IPS-NIHi11 (cell line): ENCODE results near the gene MAL.

Experiments used
- DNase-seq: peaks from one replicate; pipeline ENCODE4 v3.0.0; 2012; ENCODE audit warnings: mixed read lengths, low spot score

Gene MAL

DNA sequence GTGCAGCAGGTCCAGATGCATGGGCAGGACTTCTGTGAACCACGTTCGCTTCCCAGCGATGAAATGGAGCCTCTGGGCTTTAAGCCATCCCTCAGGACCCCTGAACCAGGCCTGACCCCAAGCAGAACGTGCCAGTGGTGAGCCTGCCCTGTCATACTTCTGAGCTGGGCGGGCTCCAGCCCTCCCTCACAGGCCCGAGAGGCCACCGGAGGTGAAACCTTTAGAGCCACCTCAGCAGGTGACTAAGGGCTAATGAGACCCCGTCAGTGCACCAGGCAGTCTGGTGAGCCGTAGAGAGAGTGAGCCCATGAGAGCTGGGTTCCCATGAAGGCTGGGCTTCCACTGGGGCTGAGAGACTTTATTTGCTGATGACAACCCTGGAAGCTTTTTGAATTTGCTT is 8.9 kb upstream of the MAL start:
- DNase-seq, result no peak

DNA sequence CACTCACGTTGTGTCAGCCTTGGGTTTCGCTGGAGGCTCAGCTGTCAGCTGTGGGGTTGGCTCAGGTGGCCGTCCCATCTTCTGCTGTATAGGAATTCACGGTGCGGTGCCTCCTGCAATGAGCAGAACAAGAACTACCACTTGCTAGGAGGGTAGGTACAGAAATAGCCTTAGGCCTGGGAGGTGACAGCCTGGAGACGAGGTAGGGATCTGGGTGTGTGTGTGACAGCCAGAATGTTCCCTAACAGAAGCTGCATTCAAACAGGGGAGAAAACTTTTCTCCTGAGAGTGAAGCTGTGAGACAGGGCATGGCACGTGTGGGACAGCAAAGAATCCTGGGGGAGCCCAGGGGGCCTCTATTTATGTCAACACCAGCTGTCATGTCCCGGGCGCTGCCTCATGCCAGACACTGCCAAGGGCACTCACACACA is 8.4 kb upstream of the MAL start:
- no peak for DNase-seq

DNA sequence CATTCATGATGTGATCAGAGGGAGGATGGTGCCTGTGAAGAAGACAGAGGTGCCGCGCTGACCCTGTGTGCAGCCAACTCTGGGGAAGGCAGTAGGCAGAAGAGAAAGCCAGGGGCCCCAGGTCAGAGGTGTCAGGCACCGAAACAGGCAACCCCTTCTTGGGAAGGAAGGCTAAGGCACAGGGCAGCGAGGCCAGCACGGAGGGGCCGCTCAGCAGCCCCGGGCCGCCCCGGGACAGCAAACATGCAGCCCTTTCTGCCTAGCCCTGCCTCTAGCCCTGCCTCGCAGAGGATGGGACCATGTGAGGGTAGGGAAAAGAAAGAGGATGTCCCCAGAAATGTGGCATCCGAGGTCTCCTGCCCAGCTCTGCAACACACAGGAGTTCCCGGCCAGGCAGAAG is 7.7 kb upstream of the MAL start:
- DNase-seq, result no peak

DNA sequence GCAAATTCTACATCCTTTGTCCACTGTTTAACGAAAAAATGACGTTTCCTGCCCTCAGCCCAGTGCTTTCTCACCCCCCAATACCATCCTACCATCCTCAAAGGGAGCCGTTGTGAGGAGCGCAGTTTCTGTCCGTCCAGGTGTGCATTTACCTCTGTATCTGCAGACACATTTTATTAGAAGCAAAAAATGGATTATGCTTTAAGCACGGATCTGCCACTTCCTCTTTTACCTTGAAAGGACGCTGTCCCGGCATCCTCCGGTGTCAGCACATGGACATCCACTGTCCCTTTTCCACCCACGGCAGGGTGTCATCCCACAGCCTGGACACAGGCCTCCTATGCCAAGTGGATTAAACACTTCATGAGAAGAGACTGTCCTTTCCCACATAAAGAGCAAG is 7.2 kb upstream of the MAL start:
- no peak for DNase-seq

DNA sequence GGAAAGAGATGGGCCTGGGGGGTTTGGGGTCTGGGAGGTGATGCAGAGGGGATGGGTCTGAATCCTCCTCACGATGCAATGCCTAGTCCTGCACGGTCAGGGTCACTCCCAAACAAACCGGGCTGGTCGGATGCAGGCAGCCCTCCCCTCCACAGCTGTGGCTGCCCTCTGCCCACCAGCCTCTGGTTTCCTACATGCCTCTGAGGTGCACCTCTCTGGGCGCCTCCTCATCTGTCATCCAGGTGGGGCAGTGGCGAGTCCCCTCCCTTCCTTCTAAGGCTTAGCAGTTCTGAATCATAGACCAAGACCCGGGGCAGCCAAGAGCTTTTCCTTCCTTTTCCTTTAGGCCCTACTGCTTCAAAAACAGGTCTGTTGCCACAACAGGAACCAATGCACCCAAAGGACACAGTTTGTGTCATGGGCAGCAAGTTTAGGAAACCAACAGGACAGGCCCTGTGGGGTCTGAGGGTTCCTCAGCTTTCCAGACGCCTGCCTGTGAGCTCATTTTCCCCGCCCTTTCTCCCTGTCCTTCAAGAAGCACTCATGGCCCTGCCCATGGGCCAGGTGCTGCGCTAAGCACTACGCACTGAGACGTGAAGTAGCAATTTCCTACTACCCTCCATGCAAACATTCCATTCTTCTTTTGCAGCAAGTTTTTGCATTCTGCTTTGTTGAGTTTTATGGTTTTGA is 6.5 kb upstream of the MAL start:
- no peak for DNase-seq

DNA sequence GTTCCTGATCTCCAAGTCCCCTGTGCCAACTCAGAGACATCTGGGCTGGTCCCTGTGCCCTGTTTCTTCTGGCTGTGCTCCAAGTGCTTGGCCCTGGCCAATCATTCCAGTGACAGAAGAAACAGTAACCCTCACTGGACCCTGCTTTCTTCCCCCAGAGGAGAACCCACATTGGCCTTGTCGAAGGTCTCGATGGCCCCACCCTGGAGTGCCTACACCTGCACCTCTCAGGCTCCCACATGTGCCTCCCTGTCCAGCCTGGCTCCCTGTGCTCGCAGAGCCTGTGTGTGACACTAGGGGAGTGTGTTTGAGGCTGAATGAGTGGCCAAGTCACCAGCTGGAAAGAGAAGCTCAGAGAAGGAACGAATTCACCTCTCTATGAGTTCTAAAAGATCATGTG is 5.9 kb upstream of the MAL start:
- no peak for DNase-seq

DNA sequence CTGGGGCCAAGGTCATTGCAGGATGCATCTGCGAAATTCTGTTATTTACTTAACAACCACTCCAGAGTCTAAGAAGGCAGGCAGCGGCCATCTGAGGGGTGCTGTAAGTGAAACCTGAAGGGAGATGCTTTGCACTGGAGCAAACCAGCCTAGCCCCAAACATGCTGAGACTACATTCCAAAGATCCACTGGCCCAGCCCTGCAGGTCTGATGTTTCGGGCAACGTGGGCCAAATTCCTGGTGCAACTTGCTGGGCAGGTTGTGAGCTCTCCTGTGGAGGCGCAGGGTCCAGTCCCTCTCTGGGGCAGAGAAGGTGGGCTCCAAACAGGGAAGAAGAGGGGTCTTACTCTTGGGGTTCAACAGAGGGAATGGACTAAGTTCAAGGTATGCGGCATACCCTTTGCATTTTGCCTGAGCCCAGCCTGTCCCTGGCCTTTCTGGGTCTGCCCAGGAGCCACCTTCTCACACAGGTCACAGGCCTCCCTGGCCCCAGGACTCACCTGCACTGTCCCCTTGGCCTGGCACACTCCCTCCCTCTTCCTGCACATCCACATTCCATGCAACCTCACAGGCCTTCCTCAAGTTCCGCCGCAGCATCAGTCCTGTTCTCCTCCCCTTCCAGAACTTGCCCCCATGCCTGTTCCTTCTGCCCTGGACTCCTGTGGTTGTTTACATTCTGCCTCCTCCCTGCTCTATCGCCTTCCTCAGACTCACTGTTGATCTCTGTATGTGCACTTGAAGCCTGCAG is 5.1 kb upstream of the MAL start:
- no peak for DNase-seq

DNA sequence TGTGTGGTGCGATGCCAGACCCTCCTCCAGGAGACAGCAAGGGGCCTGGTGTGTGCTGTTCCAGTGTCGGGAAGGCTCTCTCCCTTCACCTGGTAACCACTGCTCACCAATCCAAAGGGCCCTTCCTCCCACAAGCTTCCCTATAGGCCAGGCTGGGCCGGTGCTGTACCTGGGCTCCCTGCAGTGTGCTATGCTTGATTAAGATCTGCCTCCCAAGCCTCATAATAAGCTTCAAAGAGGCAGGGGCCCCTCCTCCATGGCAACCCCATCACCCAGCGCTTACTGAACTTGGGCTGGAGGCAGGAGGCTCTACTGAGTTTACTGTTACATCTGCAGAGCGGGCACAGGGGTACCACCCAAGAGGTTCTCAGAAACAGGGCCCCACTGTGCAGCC is 4.5 kb upstream of the MAL start:
- no peak for DNase-seq

DNA sequence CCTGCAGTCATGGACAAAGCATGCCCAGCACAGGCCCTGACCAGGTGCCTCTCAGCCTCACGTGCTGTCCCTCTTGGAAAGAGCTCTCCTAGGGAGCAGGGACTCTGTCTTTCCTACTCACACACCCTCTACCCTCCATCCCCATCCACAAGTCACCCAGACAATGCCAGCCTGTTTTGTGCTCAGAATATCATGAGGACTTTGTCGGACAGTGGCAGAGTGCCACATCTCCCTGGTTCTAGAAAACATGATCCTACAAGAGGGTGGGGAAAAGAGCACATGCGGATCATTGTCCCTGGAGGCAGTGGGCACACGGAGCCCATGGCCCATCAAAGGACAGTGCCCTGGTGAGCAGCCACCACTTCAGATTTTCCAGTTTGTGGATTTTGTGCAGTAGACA is 3.7 kb upstream of the MAL start:
- no peak for DNase-seq

DNA sequence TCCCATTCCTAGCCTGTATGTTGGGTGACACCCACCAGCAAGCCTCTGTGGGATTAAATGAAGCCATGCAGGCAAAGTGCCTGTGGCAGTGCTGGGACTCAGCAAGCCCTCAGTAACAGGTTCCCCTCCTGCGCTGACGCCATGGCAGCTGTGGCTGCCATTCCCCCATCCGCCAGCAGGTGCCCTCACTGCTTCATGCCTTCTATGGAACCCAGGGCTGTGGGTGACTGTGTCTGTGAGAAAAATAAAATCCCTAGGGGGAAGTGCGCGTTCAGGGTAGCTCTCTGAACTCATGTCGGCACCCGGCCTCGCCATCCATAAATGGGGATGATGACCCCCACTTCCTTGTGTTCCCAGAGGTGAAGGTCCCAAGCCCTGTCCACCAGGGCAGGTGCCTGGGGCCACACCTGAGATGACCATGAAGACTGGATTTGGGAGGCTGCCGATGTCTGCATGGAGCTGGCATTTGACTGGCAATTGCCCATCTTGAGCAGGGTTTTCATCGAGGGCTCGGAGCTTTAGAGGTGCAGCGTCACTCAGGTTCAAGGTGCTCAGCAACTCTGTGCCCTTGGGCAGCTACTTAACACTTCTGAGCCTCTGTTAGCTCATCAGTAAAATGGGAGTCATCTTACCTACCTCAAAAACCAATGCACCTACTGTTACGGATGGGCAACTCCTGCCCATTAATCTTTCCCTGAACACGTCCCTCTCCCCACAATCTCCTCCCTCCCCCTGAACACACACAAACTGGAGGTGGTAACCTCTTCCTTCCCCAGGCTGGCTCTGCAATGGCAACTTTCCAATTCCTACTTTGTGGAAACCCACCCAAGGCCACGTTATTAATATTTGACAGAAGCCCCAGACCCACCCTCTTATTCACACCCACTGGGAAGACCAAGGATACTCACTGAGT is 2.9 kb upstream of the MAL start:
- peak; percentile 74 for DNase-seq

DNA sequence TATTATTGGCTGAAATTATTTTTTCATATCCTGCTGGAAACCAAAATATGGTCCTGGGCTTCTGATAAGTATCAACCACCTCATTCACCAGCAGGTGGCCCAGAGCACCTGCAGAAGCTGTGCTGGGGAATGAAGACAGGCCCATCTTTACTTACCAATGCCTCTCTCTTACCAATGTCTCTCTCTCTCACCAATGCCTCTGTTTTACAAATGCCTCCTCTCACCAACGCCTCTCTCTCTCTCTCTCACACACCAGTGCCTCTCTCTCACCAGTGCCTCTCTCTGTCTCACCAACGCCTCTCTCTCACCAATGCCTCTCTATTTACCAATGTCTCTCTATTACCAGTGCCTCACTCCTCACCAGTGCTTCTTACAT is 2.3 kb upstream of the MAL start:
- DNase-seq, result no peak

DNA sequence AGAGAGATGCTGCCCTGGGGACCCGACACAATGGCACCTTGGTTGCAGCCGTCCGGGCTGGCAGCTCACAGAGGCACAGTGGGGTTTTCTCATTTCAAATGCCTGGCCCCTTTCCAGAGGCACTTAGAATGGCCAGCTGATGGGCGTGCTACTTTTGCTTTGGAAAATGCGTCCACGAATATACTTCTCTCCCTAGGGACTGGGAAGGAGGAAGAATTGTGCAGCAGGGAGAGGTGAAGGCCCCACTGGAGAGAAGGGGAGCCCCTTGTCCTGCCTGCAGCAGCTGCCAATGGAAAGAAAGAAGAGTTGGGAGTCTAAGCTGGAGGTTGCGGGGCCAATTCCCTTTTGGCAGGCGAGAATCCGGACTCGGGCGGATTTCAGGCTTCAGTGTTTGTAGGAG is 1.1 kb upstream of the MAL start:
- DNase-seq, result no peak

DNA sequence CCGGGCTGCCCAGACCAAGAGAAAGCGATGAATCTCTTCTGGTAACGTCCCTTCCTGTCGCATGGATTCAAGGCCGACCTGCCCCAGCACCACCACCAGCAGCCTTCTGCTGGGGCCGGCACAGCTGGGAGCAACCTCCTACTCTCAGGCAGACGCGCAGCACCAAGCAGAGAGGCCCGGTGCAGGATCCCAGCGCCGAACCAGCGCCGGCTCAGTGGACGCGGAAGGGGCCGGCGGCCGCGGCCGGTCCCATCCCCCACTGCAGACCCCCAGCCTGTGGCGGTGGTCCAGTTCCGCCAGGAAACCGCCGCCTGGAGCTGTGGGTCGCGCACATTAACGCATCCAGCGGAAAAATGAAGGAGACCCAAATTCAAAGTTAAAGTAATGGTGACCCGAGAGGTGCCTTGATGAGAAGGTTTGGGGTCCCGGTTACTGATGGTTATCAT is 525 bp upstream of the MAL start:
- no peak for DNase-seq

DNA sequence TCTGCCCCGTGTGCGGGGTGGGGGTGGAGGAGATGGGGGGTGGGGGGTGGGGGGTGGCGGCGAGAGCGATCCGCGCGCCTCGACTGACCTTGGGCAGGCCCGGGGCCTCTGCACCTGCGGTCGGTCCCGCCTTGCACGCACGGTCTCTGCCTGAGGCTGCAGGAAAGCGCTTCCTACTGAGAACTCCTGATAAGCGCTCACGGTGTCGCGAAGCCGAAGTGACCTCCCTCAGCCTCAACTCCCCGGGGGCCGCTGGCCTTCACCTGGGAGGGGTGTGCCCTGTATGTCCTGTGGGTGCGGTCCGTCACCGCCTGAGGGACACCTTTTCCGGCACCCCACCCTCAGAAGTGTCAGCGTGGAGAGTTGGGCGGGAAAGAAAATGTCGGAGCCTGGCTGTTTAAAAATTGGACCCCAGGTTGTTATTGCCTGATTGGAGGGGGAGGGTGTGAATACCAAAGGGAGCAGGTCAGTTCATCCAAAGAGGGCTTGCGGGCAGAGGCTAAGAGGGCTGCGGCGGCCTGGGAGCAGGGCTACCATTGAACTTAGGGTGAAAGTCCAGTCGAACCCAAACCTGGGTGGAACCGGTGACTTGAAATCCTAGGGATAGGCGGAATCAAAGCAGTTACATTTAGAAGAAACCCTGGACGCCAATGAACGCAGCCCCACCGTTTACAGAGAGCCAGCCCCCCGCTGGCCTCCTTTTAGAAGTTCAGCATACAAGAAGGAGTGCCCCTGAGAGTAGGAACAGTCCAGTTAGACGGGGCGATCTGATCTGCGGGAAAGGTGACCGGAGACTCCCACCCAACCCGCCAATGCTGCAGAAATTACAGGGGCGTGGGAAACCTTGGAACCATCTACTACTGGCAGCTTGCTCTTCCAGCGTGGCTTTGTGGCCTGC is 1.2 kb downstream of the MAL start:
- DNase-seq, result no peak

DNA sequence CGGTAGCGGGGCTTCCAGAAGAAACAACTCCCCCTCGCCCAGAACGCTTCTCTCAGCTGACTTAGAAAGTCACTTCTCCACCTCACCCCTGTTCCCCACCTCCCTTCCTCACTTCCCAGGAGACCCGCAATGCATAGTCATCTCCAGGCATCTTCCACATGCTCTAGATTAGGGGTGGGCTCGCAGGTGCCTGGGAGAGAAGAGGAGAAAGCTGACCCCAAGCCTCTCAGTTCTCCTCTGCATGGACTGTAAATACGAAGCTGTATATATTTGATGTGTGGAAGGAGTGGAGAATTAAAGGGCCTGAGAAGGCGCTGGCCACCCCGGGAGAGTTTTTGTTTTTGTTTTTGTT is 1.8 kb downstream of the MAL start:
- no peak for DNase-seq

DNA sequence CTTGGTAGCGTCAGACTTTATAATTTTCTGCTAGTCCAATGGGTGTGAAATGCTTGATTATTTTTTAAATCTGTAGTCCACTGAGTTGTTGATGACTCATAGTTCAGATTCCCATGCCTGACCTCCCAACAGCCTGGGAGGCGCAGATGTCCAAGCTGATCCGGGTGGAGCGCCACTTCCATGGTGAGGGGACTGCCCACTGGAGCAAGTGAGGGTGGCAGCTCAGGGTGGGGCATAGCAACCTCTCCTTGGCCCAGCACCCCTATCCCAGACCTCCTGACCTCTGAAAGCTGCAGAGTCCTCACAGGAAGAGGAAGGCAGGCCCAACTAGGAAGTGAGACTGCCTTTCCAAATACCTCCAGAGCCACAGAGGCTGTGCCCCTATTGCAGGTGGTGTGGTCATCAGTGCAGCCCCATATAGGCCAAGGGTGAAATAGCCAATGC is 4.4 kb downstream of the MAL start:
- DNase-seq, result no peak

DNA sequence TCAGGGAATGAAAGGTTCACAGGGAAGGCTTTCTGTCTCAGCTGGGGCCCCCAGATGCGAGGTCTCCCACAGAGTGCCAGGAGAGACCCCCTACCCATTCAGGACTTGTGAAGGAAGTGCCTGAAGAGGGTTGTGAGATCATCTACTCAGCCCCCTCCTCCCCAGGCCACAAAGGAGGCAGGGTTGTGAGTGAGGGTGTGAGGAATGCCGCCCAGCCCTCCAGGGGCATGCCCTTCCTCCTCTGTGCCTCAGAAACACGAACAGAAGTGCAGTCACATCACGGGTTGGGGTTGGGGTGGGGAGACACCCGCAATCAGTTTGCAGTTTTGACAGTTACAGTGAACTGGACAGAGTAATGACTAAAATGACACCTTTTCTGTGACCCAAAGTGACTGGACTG is 5.0 kb downstream of the MAL start:
- no peak for DNase-seq

DNA sequence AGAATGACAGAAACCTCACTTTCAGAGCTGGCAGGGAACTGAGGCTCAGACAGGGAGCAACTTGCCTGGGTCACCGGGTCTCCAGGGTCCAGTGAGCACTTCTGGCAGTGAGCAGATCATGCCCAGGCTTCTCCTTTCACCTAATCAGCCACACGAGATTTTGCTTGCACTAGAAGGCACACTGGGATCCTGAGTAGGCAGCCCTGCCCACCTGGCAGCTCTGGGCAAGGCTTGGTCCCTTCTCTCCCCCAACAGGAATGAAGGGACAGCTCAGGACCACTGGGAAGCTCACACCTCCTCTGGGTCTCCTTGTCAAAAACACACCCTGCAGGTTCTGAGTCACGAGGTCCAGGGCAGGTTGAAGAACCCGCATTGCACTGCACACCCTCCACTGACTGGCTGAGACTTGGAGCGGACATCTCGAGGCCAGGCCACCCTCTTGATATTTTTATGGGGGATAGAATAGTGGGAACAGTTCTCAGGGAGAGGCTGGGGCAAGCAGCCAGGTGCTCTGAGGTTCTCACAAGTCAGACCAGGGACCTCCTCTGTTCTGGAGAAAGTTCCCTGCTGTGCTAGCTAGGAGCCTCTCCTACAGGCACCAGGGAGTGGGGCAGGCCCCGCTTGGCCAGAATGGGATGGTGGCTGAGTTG is 5.7 kb downstream of the MAL start:
- no peak for DNase-seq

DNA sequence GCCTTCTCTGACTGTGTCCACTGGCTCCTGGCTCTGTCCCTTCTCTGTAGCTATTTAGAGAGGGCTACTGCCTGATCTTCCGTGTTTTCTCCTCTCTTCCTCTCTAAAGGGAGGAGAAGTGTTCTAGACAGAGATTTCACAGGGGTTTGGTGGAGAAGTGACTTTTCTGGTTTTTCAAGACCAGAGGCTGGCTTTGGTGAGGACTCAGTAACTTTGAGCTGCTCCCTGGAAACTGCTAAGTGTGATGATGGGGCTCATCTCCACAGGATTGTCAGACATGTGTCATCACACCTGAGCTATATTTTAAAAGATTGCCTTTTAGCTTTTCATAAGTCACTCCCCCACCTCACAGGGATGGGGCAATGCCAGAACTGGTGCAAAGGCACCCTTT is 6.2 kb downstream of the MAL start:
- no peak for DNase-seq

DNA sequence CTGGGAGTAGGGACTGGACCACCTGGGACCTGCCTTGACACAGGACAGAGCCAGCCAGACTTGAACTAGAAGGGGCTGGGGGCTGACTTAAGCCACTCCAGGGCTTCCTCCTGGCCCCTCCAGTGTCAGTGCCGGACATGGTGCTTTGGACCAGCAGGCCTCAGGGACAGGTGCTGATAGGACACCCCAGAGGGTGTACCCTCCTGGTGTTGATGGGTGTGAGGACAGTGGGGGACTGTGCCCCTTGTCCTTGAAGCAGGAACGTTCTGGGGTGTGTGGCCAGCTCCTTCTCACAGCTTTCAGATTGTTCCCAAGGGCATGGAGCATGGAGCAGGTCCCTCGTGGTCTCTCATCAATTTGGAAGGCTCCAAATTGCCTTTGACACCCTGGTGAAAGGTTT is 6.8 kb downstream of the MAL start:
- DNase-seq, result no peak

DNA sequence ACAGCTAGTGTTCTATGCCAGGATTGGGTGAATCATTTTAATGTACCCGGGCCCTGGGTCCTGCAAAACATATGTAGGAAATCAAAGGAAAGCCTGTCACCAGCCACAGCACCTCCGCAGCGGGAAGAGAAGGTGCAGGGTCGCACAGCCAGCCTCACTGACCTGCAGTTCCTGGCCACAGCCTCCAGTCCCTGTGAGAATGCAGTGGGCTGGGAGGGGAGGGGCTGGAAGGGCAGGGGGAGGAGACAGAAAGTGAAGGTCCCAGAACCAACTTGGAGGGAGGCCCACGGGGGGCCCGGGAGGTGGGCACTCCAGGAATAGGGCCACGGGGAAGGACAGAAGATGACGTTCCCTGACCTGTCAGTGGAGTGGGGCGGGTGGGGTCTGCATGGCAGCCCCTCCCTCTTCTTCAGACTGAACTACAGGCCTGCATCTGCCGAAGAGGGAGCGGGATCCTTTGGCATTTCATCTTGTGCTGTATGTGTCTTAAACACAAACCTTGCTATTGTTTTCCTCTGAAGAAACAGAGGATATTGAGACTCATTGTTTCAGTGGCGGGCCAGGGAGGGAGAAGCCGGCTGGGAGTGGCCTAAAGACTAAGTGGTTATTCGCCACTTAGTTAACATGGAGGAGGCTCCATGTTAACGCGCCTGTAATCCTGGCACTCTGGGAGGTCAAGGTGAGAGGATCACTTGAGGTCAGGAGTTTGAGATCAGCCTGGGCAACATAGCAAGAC is 7.5 kb downstream of the MAL start:
- no peak for DNase-seq
